ENCODE measurements around the gene PCCA.
"Not testable (repeated sequence)": the region's sequence is repeated elsewhere in the genome, so short reads cannot be mapped to it uniquely, and the experiment has no call there.

PCCA gene

DNA sequence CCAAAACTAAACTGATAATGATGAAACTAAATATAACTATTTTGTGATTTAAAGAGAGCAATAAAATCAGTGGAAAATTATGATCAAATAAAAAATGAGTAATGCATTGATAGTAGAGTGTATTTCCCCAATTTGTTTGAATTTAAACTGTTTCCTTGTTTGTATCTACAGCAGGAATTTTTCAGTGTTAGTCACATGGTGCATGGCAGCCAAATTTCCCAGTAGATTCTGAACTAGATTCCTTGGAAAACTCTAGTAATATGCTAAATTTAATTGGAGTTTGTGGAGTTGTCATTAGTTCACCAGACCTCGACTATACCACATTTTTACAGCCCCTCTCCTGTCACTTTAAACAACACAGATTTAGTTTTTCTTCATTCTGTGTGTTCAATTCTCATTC is 156.2 kb downstream of the PCCA start:
- DNase-seq (ENCODE audit: low read depth): no peak

DNA sequence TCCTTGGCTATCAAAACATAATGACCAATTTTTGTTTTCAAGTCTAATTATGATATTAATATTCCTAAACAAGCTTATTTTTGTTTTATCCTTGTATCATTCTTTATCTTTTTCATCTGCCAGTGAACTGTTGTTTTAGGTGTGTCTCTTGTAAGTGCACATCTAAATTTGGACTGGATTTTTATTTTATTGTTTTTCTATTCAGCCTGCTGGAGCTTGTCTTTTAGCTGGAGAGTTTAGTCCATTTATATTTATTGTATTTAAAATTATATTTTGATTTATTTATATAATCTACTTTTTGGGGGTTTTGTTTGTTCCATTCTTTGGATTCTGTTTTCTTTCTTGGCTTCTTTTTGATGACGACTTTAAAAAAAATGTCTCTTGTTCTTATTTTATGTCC is 159.0 kb downstream of the PCCA start:
- no peak for DNase-seq (ENCODE audit: low read depth)

- DNase-seq (ENCODE audit: low read depth): no peak
Observed at GRCh38 chr13:100254002-100254401, 165.1 kb downstream of the PCCA start.

DNA sequence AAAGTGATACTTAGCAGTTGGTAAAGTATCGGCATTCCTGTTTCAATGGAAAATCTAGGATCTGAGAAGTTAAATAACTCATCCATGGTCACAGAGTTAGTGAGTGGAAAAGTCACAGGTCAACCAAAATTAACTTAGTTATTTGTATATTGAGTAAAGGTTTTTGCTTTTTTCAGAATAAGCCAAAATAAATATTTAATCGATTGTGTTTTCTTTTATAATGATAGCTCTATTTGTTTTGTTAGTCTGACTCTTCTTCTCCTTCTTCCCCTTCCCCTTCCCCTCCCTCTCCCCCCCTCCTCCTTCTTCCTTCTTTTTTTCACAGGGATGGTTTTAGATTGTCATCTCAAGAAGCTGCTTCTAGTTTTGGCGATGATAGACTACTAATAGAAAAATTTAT is 173.5 kb downstream of the PCCA start:
- DNase-seq (ENCODE audit: low read depth): no peak

DNA sequence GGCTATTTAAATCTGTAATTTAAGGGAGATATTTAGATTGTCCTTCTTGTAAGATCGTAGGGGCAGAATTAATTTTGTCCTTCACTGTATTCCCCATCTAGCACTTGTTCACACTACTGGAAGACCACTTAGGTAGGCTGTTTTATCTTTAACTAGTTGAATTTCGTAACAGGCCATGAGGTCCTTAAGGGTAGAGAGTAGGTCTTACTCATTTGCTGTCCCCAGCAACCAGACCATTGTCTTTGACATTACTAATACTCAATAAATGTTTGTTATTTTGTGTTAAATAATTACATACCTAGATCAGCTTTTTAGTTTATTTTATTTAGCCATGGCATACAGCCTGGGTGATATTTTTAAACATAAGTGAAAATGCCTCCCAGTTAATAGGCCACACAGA is 177.1 kb downstream of the PCCA start:
- DNase-seq (ENCODE audit: low read depth): no peak

- DNase-seq (ENCODE audit: low read depth): no peak
Observed at GRCh38 chr13:100269837-100270236, 180.9 kb downstream of the PCCA start.

DNA sequence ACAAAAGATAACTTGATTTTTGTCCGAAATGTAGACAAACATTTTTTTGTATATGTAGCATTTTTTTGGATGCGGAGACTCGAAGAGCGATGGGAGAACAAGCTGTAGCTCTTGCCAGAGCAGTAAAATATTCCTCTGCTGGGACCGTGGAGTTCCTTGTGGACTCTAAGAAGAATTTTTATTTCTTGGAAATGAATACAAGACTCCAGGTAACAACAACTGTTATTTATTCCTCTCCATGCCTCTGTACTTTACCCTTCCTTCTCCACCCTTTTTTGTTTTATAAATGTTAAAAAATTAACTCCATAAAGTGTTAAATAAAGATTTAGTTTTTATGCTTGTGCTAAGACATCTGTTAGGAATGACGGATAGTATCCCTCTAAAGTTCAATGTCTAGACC is 184.2 kb downstream of the PCCA start:
- DNase-seq (ENCODE audit: low read depth): no peak

DNA sequence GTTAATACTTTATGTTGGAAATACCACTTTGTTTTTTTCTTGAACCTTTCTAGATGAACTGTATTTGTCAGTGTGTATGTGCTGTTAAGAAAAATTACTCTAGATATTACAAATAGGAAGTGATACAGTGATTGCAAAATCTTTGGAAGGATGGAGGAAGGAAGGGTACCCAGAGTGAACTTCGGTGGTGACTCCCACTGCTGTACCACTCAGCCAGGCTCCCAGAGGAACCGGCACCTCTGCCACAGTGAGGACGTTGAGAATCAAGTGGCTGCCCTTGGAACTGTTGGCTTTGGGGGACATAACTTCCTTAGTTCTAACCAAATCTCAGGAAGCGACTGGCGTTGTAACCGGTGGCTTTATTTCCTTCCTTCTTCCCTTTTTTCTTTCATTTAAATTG is 184.7 kb downstream of the PCCA start:
- DNase-seq (ENCODE audit: low read depth): no peak

DNA sequence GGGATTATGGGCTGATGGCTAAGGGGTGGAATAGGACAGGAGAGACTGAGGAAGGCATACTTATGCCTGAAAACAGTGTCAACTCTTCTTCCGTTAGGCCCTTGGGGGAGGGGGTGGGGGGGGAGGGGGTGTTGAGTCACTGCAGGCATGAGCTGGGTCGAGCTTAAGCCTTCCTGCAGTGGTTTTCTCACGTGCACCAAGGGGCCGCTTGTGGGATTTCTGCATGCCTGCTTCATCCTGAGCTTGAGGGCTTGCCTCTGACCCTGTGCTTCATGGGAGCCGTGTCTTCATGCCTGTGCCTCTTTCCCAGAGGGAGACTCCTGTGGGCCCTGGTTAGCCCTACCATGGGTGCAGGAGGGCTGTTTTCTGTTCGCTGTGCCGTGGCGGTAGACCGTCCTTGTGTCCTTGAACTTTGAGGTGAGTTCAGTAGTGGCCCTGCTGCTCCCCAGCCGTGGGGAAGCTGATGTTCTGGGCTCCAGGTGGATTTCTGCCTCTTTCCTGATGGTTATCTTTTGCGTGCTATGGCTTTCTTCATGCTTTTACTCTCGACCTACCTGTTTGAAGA is 186.1 kb downstream of the PCCA start:
- no peak for DNase-seq (ENCODE audit: low read depth)

DNA sequence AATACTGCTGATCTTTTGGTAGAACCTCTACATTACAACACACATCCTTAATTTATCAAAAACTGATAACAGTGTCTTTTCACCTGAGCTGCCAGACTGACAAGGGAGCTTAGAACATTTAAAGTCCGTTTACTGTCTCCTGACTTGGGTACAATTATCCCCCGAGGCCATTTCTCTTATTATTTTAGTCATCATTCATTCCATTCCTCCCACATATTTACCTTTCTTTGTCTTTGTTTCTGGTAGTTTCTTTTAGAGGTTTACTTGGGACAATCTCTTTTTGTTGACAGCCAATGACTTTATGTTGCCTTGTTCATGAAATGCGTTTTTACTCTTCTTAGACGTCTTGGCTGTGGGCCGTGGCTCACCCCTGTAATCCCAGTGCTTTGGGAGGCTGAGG is 186.9 kb downstream of the PCCA start:
- DNase-seq (ENCODE audit: low read depth): no peak

DNA sequence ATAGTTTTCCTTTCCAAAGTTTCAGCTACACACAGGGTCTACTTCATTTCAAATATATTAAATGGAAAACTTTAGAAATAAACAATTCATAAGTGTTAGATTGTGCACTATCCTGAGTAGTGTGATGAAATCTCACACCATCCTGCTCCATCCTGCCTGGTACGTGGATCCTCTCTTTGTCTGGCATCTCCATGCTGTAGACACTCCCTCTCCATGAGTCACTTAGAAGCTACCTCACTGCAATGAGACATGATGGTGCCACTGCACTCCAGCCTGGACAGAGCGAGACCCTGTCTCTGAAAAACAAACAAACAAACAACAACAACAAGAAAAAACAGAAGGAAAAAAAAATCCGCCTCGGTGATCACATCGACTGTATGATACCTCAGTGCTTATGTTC is 191.8 kb downstream of the PCCA start:
- DNase-seq (ENCODE audit: low read depth): no peak

DNA sequence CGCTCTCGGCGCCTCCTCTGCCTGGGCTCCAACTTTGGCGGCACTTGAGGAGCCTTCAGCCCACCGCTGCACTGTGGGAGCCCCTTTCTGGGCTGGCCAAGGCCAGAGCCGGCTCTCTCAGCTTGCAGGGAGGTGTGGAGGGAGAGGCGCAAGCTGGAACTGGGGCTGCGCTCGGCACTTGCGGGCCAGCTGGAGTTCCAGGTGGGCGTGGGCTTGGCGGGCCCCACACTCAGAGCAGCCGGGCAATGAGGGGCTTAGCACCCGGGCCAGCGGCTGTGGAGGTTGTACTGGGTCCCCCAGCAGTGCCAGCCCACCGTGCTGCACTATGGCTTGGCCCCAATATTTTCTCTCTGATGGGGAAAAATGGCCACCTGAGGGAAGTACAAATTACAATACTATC is 193.4 kb downstream of the PCCA start:
- not testable (repeated sequence) for DNase-seq (ENCODE audit: low read depth)

- no peak for DNase-seq (ENCODE audit: low read depth)
Observed at GRCh38 chr13:100290165-100290801, 201.4 kb downstream of the PCCA start.

- DNase-seq (ENCODE audit: low read depth): no peak
Observed at GRCh38 chr13:100291624-100292023, 202.7 kb downstream of the PCCA start.

- no peak for DNase-seq (ENCODE audit: low read depth)
Observed at GRCh38 chr13:100297413-100297812, 208.5 kb downstream of the PCCA start.

GRCh38 chr13:100298116-100298681 is 209.3 kb downstream of the PCCA start:
- no peak for DNase-seq (ENCODE audit: low read depth)

DNA sequence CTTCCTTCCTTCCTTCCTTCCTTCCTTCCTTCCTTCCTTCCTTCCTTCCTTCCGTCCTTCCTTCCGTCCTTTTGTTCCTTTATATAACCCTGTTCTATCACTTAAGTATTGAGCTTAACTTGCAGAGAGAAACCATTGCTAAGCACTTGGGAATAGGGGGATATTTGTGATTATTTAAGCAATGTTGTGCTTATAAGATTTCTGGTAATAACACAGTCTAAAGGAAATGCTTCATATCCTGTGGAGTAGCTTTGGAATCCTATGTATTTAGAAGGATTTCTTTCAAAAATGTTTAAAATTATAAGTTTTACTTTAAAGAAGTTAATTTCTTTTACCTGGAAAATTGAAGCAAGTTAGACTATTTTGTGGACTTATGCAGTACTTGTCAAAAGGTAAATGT is 209.8 kb downstream of the PCCA start:
- DNase-seq (ENCODE audit: low read depth): no peak

- DNase-seq (ENCODE audit: low read depth): no peak
Observed at GRCh38 chr13:100300243-100300642, 211.3 kb downstream of the PCCA start.

DNA sequence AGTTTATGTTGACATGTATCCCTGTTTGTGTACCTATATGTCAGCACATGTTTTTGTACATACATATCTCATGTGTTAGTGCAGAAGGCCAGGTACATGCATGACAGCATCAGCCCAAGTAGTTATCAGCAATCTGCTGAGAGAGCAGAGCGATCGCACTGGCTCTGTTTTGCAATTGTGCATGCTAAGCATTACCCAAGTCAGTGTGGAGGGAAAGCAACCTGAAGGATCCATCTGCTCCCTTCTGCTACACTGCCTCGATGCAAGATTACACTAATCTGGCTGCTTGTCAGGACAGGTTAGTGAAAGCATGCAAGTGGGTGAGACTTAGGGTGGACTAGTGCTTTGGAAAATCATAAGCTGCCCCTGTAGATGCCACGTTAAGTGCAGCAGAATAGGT is 211.8 kb downstream of the PCCA start:
- no peak for DNase-seq (ENCODE audit: low read depth)

DNA sequence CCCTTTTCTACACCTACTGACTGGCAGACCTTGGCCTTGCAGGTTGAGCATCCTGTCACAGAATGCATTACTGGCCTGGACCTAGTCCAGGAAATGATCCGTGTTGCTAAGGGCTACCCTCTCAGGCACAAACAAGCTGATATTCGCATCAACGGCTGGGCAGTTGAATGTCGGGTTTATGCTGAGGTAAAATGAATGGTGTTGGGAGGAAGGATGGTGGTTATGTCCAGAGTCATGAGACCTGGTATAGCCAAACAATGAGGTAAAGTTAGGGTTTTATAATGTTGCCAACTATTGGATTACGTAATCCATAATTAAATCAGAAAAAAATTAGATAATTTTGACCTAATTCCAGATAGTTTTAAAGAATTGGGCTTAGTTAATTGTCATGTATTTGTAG is 212.5 kb downstream of the PCCA start:
- DNase-seq (ENCODE audit: low read depth): no peak

DNA sequence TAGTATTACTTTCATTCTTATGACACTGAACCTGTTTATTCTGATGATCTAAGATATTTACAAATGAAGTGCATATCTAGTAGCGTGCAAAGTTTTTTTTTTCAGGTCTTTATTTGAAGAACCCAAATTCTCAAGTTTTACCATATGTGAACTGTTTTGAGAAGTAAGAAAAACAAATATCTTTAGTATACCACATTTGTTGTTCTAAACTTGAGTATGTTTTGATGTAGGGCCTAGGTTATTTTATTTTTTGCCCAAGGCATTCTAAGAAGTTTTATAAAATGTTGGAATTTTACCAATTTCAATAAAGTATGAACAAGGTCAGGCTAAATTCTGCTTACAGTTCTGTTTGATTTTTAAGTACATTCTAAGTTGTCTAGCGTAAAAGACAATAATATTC is 213.5 kb downstream of the PCCA start:
- no peak for DNase-seq (ENCODE audit: low read depth)

DNA sequence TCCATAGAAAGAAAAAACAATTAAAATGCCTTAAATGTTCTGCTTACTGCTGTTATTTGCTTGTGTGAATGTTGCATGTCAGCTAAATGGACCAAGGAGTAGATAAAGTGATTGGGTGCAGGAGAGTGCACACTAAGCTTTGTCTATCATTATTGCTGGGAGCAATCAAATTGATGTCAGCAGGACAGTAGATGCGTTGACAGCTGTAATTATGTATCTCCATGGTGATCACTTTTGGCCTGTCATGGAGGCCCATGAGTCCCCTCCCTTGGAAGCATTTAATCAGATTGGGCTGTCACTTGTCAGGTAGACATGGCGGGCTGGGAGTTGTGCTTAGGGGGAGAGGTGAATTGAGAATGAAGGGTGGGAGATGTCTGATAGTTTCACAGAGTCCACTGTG is 215.3 kb downstream of the PCCA start:
- no peak for DNase-seq (ENCODE audit: low read depth)

GRCh38 chr13:100305398-100305797 is 216.5 kb downstream of the PCCA start:
- DNase-seq (ENCODE audit: low read depth): no peak

DNA sequence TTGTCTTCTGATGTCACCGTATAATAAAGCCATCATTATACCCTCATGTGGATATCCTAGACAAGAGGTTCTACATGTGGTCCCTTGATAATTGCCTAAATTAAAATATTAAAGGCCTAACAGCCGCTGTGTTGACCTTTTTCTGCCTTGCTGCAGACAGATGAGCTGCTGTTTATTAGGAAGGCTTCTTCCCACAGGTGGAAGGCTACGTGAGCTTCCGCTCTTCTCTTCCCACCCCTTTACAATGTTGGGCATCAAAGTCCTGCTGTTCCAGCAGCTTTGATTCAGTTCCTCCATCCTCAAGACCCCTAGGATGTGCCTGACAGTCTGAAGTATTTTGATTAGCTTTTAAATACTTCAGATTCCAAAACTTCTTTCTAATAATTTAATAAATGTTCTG is 217.1 kb downstream of the PCCA start:
- no peak for DNase-seq (ENCODE audit: low read depth)
